H9 (cell line): ENCODE measurements around the gene RARB. TPM values are rescaled to one million over a fixed set of nuclear protein-coding genes. Genes with fewer than 3 reads are reported as not detected.

Experiments used
- DNase-seq: peaks from one replicate; pipeline ENCODE4 v3.0.0-alpha.2; 2017
- H2AFZ ChIP-seq: one replicate; pipeline ENCODE4 v1.6.1; 2013; ENCODE audit warnings: mild to moderate bottlenecking, low read length, control low read depth, moderate library complexity
- H2AK5ac ChIP-seq: 2 replicates; pipeline ENCODE4 v1.6.1; 2013; ENCODE audit warnings: low read length, control low read depth, mixed read lengths; ENCODE audit not compliant: insufficient read length
- H2BK120ac ChIP-seq: one replicate; pipeline ENCODE4 v1.6.1; 2013; ENCODE audit warnings: low read depth, mild to moderate bottlenecking, low read length, control low read depth, inconsistent platforms; ENCODE audit not compliant: poor library complexity, severe bottlenecking
- H2BK12ac ChIP-seq: 2 replicates; pipeline ENCODE4 v1.6.1; 2013; ENCODE audit warnings: low read length, control low read depth, mixed read lengths, low read depth; ENCODE audit not compliant: insufficient read length
- H2BK15ac ChIP-seq: 2 replicates; pipeline ENCODE4 v1.6.1; 2013; ENCODE audit warnings: low read depth, low read length, control low read depth
- H2BK20ac ChIP-seq: one replicate; pipeline ENCODE4 v1.6.1; 2013; ENCODE audit warnings: low read depth, mild to moderate bottlenecking, low read length, control low read depth, inconsistent platforms; ENCODE audit not compliant: poor library complexity, severe bottlenecking
- H2BK5ac ChIP-seq: 2 replicates; pipeline ENCODE4 v1.6.1; 2013; ENCODE audit warnings: low read length, control low read depth, mixed read lengths; ENCODE audit not compliant: insufficient read length
- H3K14ac ChIP-seq: 2 replicates; pipeline ENCODE4 v1.6.1; 2013; ENCODE audit warnings: low read length, control low read depth; ENCODE audit not compliant: insufficient read depth
- H3K18ac ChIP-seq: 2 replicates; pipeline ENCODE4 v1.6.1; 2013; ENCODE audit warnings: low read depth, mild to moderate bottlenecking, mixed read lengths, low read length, control low read depth; ENCODE audit not compliant: insufficient read length
- H3K23ac ChIP-seq: 2 replicates; pipeline ENCODE4 v1.6.1; 2013; ENCODE audit warnings: low read length, control low read depth, mixed read lengths, low read depth; ENCODE audit not compliant: insufficient read length
- H3K23me2 ChIP-seq: 2 replicates; pipeline ENCODE4 v1.6.1; 2013; ENCODE audit warnings: low read depth, mild to moderate bottlenecking, mixed read lengths, low read length, control low read depth; ENCODE audit not compliant: insufficient read length, poor library complexity, severe bottlenecking
- H3K27ac ChIP-seq: 2 replicates; pipeline ENCODE4 v1.5.1; 2013; ENCODE audit warnings: low read length, control low read depth, mixed read lengths, low read depth; ENCODE audit not compliant: insufficient read length
- H3K27me3 ChIP-seq: 2 replicates; pipeline ENCODE4 v1.6.1; 2013; ENCODE audit warnings: low read length, control low read depth, inconsistent platforms; ENCODE audit not compliant: insufficient read depth
- H3K4ac ChIP-seq: 2 replicates; pipeline ENCODE4 v1.6.1; 2013; ENCODE audit warnings: low read depth, mild to moderate bottlenecking, control low read depth, inconsistent platforms, low read length, moderate library complexity
- H3K4me1 ChIP-seq: 2 replicates; pipeline ENCODE4 v1.6.1; 2013; ENCODE audit warnings: low read length, control low read depth, inconsistent platforms; ENCODE audit not compliant: insufficient read depth
- H3K4me2 ChIP-seq: 2 replicates; pipeline ENCODE4 v1.6.1; 2013; ENCODE audit warnings: low read length, control low read depth, mixed read lengths; ENCODE audit not compliant: insufficient read length, insufficient read depth
- H3K56ac ChIP-seq: 2 replicates; pipeline ENCODE4 v1.6.1; 2013; ENCODE audit warnings: low read depth, mild to moderate bottlenecking, mixed read lengths, low read length, control low read depth; ENCODE audit not compliant: insufficient read length
- H3K79me1 ChIP-seq: 2 replicates; pipeline ENCODE4 v1.6.1; 2013; ENCODE audit warnings: low read depth, mild to moderate bottlenecking, moderate library complexity, low read length, control low read depth, inconsistent platforms; ENCODE audit not compliant: insufficient read depth, poor library complexity, severe bottlenecking
- H3K79me2 ChIP-seq: 2 replicates; pipeline ENCODE4 v1.6.1; 2013; ENCODE audit warnings: low read length, control low read depth, inconsistent platforms; ENCODE audit not compliant: insufficient read depth
- H3K9ac ChIP-seq: 2 replicates; pipeline ENCODE4 v1.6.1; 2013; ENCODE audit warnings: low read length, control low read depth, mixed read lengths; ENCODE audit not compliant: insufficient read length; ENCODE audit errors: extremely low read depth
- H3K9me3 ChIP-seq: one replicate; pipeline ENCODE4 v1.6.1; 2013; ENCODE audit warnings: low read depth, low read length, inconsistent platforms; ENCODE audit not compliant: control insufficient read depth
- H3T11ph ChIP-seq: one replicate; pipeline ENCODE4 v1.6.1; 2013; ENCODE audit warnings: mild to moderate bottlenecking, low read length, control low read depth, inconsistent platforms
- H4K20me1 ChIP-seq: one replicate; pipeline ENCODE4 v1.6.1; 2013; ENCODE audit not compliant: control insufficient read depth, insufficient read length, insufficient read depth
- H4K5ac ChIP-seq: 2 replicates; pipeline ENCODE4 v1.6.1; 2013; ENCODE audit warnings: low read depth, mild to moderate bottlenecking, mixed read lengths, low read length, control low read depth; ENCODE audit not compliant: insufficient read length
- H4K8ac ChIP-seq: replicated peaks from 2 replicates; pipeline ENCODE4 v1.6.1; 2013; ENCODE audit warnings: low read length, control low read depth, mixed read lengths, low read depth; ENCODE audit not compliant: insufficient read length
- H4K91ac ChIP-seq: 2 replicates; pipeline ENCODE4 v1.6.1; 2013; ENCODE audit warnings: low read depth, mild to moderate bottlenecking, moderate library complexity, mixed read lengths, low read length, control low read depth; ENCODE audit not compliant: insufficient read length
- H3K27ac Mint-ChIP-seq, 3 experiments: 2 replicates in 2 of 3; 3 replicates in 1 of 3; pipeline ENCODE4 v1.8.0; 2020 to 2021; ENCODE audit warnings: mixed read lengths in 3 of 3, mild to moderate bottlenecking in 1 of 3, moderate library complexity in 1 of 3
- H3K27me3 Mint-ChIP-seq: 2 replicates; pipeline ENCODE4 v1.8.0; 2021; ENCODE audit warnings: low read depth, mild to moderate bottlenecking, moderate library complexity, mixed read lengths
- H3K36me3 Mint-ChIP-seq, 3 experiments: 2 replicates in 2 of 3; 3 replicates in 1 of 3; pipeline ENCODE4 v1.8.0; 2020 to 2021; ENCODE audit warnings: low read depth in 3 of 3, mixed read lengths in 3 of 3; ENCODE audit not compliant: insufficient read depth in 1 of 3
- H3K4me1 Mint-ChIP-seq, 2 experiments: 2 replicates each; pipeline ENCODE4 v1.8.0; 2020; ENCODE audit warnings: mixed read lengths in 2 of 2
- H3K4me3 Mint-ChIP-seq, 2 experiments: 2 replicates in 1 of 2; 3 replicates in 1 of 2; pipeline ENCODE4 v1.8.0; 2020 to 2021; ENCODE audit warnings: mild to moderate bottlenecking in 2 of 2, mixed read lengths in 2 of 2, moderate library complexity in 1 of 2
- H3K9me3 Mint-ChIP-seq, 2 experiments: 2 replicates in 1 of 2; 3 replicates in 1 of 2; pipeline ENCODE4 v1.8.0; 2020; ENCODE audit warnings: mild to moderate bottlenecking in 2 of 2, mixed read lengths in 2 of 2, moderate library complexity in 1 of 2
- WGBS: extraction: QIAGEN DNeasy Blood & Tissue Kit; methylation state at CpG from one replicate; pipeline ENCODE4 v1.1.7; 2013; ENCODE audit warnings: missing lambda C conversion rate, low lambda C conversion rate, mixed read lengths; ENCODE audit not compliant: insufficient read length; ENCODE audit errors: extremely low coverage; 5-methylcytosine and 5-hydroxymethylcytosine counted together
- total RNA-seq: library from RNA; stranded (reverse); gene quantifications from 2 replicates; pipeline ENCODE4 v1.2.1, GENCODE V29; 2021
- TF ChIP-seq, protein P1 (sequence below): fragments of 200-600 bp; sonication (generic); conservative IDR thresholded peaks from 3 replicates; pipeline ENCODE4 v1.8.0; 2021; ENCODE audit warnings: antibody characterized with exemption, mild to moderate bottlenecking

Gene RARB
- total RNA-seq, 1 experiment from 2014 or later = 0.22 TPM

DNA sequence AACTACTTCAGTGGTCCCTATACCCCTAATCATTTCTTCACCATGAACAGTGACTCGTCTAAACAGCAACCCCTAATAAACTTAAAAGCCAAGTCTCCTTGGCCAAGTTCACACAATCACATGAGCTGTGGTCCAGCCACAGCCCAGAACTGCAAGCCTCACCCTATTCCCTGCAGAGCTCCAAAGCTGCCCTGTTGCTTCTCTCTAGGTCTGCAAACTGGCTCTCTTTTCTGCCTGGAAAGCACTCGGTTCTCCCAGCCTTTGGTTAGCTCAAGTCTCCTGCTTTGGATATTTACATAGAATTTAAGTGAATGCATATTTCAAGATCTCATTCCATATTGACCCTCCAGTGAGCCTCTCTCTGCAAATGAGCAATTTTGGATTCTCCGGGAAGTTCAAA lies 129.6 kb downstream of the RARB start:
- no peak overlapping the region for H2BK5ac ChIP-seq
- no peaks in the 10 kb centered on the region for H3K79me1 ChIP-seq
- TF ChIP-seq, protein P1, sequence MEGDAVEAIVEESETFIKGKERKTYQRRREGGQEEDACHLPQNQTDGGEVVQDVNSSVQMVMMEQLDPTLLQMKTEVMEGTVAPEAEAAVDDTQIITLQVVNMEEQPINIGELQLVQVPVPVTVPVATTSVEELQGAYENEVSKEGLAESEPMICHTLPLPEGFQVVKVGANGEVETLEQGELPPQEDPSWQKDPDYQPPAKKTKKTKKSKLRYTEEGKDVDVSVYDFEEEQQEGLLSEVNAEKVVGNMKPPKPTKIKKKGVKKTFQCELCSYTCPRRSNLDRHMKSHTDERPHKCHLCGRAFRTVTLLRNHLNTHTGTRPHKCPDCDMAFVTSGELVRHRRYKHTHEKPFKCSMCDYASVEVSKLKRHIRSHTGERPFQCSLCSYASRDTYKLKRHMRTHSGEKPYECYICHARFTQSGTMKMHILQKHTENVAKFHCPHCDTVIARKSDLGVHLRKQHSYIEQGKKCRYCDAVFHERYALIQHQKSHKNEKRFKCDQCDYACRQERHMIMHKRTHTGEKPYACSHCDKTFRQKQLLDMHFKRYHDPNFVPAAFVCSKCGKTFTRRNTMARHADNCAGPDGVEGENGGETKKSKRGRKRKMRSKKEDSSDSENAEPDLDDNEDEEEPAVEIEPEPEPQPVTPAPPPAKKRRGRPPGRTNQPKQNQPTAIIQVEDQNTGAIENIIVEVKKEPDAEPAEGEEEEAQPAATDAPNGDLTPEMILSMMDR = no peak
- no peak overlapping the region for H3K23ac ChIP-seq
- no peaks in the 10 kb centered on the region for H3K23me2 ChIP-seq
- Mint-ChIP-seq H3K27me3 (no peaks in the 10 kb centered on the region), H3K4me1 (peaks cover 5 to 6% of the 10 kb centered on the region in 2 experiments), H3K9me3 (no peaks in the 10 kb centered on the region), H3K27ac (no peak overlapping the region), H3K4me3 (no peak overlapping the region), H3K36me3 (no peaks in the 10 kb centered on the region)
- no peak for DNase-seq
- no peak overlapping the region for H2BK20ac ChIP-seq
- H2AK5ac ChIP-seq = no peak overlapping the region
- H2BK15ac ChIP-seq = no peak overlapping the region
- no peak overlapping the region for H4K8ac ChIP-seq
- H2AFZ ChIP-seq = no peak overlapping the region
- H3K27ac ChIP-seq = no peak overlapping the region
- H4K5ac ChIP-seq = no peak overlapping the region
- no CpG with 5 or more reads among the region's 3 CpGs for WGBS
- H4K91ac ChIP-seq = no peak overlapping the region
- H3K79me2 ChIP-seq = no peaks in the 10 kb centered on the region
- H3K9me3 ChIP-seq = no peaks in the 10 kb centered on the region
- no peaks in the 10 kb centered on the region; the same call in 1 of the 2 replicates for H3K27me3 ChIP-seq
- H3K9ac ChIP-seq = no peak overlapping the region
- H2BK120ac ChIP-seq = no peak overlapping the region
- H3K4me2 ChIP-seq = no peak overlapping the region
- no peaks in the 10 kb centered on the region for H4K20me1 ChIP-seq
- no peaks in the 10 kb centered on the region for H3K4me1 ChIP-seq
- H3K4ac ChIP-seq = no peak overlapping the region
- no peak overlapping the region for H2BK12ac ChIP-seq
- H3K18ac ChIP-seq = no peak overlapping the region
- no peak overlapping the region for H3K14ac ChIP-seq
- H3K56ac ChIP-seq = no peak overlapping the region
- H3T11ph ChIP-seq = no peak overlapping the region
